ENCODE data around the gene CHMP4A. TPM values are rescaled to one million over a fixed set of nuclear protein-coding genes. Genes with fewer than 3 reads are reported as not detected.
"Not testable (repeated sequence)": the region's sequence is repeated elsewhere in the genome, so short reads cannot be mapped to it uniquely, and the experiment has no call there.

CHMP4A gene
- total RNA-seq, 2 experiments from 2014 or later, result 54.4 to 58.9 TPM

DNA sequence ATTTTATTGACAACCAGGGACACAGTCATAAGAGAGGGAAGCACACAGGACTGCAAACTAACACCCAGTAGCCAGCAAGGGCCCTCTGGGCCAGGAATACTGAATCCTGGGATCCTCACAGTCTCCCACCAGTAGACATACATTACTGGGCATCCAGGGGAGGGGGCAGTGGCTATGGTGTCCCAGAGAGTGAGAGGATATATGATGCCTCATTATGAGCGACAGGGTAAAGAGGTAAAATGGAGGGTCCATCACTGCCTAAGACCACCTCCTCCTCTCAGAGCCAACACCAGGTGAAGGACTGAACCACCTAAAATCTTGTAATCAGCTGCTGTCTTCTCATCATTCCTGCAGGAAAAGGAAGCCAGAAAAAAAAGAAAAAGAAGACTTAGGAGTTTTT, 3.6 kb upstream of the CHMP4A start:
- not testable (repeated sequence) for DNase-seq, H3K4me3 Mint-ChIP-seq, H3K27me3 Mint-ChIP-seq, H3K9me3 Mint-ChIP-seq, H3K27ac Mint-ChIP-seq
- Mint-ChIP-seq H3K36me3 (peaks cover 24% of the 10 kb centered on the region), H3K4me1 (peaks cover 31% of the 10 kb centered on the region)

DNA sequence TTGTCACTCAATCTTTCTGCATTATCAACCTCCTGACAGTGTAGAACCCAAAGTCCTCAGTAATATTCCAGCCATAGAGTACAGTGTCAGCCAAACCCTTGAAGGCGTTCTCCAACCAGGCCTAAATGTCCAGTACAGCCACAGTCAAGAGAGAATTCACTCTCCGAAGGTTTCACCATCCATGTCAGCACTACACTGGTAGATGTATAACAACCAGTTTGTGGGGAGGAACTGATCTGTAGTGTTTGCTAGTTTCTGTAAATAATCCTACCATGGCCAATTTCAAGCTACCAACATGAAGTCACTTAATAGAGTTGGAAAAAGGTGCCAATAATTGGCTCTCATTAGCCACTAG, 3.0 kb upstream of the CHMP4A start:
- H3K9me3 Mint-ChIP-seq, result no peaks in the 10 kb centered on the region
- DNase-seq, result no peak

DNA sequence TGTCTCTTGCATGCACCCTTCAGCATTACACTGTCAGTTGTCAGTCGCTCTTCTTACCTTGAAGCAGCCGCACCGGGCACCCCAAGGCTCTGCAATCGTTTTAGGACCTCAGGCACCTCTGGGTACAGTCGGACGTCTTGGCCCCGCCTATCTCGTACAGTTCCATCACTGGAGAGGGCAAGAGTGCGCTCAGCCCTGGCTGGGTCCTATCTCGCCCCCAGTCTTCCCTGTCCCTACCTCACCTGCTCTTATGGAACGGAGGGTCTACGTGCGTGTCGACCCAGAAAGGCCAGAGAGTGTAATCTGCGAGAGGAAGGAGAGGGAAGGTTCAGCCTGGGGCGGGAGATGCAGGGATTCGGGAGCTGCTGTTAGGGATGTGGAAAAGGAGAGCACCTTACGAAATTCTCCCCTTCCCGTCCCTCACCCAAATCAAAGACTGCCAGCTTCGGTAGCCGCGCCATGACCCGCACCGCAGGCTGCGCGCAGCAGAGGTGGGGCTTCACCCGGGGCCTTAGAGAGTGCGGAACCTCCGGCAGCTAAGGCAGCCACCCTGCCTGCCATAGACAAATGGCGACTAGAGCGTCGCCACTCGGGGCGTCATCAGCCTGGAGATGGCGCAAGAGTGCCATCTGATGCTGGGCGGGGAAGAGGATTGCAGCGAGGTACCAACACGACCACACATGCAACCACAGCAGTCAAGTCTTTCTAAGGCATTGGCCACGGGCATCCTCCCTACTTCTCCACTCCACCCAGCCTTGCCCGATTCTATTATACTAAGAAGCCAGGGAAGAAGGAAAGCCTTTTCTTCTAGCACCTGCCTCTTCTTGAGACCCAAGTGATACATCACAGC, 2.4 kb upstream of the CHMP4A start, which contains the start of gene MDP1:
Gene MDP1 (minus strand): TSS at position 572 of the 850 bp plus-strand sequence. CDS start 111 bp downstream, at position 461.
- Mint-ChIP-seq H3K27me3 (peaks cover 3% of the 10 kb centered on the region), H3K4me1 (peaks cover 36% of the 10 kb centered on the region), H3K36me3 (peaks cover 33% of the 10 kb centered on the region), H3K9me3 (no peaks in the 10 kb centered on the region), H3K27ac (peak within 1 kb of the TSS; percentile 97), H3K4me3 (peak within 1 kb of the TSS; percentile 90)
- peak; percentile 85 for DNase-seq

More for the DNA sequence above, 3.0 kb upstream of the CHMP4A start:
- H3K27me3 Mint-ChIP-seq, result peaks cover 3% of the 10 kb centered on the region
- peak overlapping the region; percentile 90 for H3K4me3 Mint-ChIP-seq
- peak overlapping the region; percentile 97 for H3K27ac Mint-ChIP-seq
- peaks cover 35% of the 10 kb centered on the region for H3K4me1 Mint-ChIP-seq
- peaks cover 29% of the 10 kb centered on the region for H3K36me3 Mint-ChIP-seq

DNA sequence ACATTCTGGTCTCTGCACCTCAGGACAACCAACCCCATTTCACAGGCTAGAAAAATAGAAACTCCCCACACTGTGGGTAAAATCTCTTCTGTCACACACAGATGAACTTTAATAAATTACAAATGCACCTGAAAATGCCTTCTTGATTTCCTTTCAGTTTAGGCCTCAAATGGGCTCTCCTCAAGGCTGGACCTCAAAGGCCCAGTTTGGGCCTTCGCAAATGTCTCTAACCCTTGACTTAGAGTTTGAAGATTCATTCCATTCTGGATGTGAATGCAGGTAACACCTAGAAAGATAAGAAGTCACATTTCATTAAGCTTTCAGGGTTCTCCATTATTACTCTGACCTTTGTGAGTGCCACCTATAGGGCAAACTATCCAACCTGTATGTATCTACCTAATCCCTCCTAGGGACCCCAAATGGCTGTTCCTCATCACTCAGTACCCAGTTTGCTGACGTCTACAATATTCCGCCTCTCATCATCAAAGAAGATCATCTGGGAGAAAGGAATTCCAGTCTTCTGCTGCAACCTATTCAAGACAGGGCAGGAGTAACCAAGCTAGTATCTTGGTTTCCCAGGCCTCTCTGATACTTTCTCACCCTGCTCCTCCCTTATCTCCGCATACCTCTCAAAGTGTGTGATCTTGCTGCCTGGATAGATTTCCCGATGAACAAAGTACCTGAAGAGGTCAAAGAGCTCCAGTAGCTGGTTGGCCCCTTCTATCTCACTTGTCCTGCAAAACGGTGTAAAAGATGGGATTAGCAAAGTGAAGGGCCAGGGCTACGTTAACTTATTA, 776 bp upstream of the CHMP4A start:
- peak overlapping the region; percentile 88 for H3K4me3 Mint-ChIP-seq
- DNase-seq, result no peak
- no peaks in the 10 kb centered on the region for H3K9me3 Mint-ChIP-seq
- peaks cover 38% of the 10 kb centered on the region for H3K4me1 Mint-ChIP-seq
- H3K36me3 Mint-ChIP-seq, result peaks cover 40% of the 10 kb centered on the region
- H3K27me3 Mint-ChIP-seq, result peaks cover 3% of the 10 kb centered on the region
- H3K27ac Mint-ChIP-seq, result peak overlapping the region; percentile 96

DNA sequence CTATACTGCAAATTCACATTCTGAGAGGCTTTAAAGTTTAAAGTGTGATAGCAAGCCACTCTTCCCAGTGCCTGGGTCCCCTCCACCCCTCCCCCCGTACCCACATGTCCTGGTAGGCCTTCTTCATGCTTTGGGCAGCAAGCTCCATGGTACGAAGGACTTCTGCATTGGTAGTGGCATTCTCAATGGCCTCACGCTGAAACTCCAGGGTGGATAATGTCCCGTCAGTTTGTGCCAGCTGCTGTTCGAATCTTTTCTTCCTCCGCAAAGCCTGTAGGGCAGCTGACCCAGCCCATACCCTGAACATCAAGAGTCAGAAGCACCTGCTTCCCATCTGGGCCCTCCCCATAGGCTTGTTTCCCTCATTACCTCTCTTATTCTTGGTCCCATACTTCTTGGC, 2.0 kb downstream of the CHMP4A start:
- peaks cover 54% of the 10 kb centered on the region for H3K36me3 Mint-ChIP-seq
- peaks cover 45% of the 10 kb centered on the region for H3K4me1 Mint-ChIP-seq
- no peak overlapping the region for H3K27ac Mint-ChIP-seq
- H3K9me3 Mint-ChIP-seq, result no peaks in the 10 kb centered on the region
- peaks cover 3% of the 10 kb centered on the region for H3K27me3 Mint-ChIP-seq
- no peak for DNase-seq
- no peak overlapping the region for H3K4me3 Mint-ChIP-seq

DNA sequence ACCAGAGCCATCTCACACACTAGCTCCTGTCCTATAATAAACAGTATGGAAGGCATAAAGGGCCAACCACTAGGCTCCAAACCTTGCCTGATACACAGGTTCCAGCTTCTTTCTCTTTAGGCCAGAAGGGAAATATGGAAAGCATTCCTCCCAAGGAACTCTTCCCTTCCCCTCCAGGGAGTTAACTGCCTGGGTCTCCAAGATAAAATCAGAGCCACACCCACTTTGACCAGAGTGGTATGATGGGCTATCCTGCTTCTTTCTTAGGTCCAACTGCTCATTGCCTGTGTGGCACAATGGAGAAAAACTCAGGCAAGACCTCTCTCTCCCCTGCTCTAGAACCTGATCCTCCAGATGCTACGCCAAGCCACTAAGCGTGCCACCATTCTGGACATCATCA, 5.7 kb downstream of the CHMP4A start:
- Mint-ChIP-seq H3K4me3 (no peak overlapping the region), H3K9me3 (peaks cover 5% of the 10 kb centered on the region), H3K4me1 (peaks cover 26% of the 10 kb centered on the region), H3K27me3 (no peaks in the 10 kb centered on the region), H3K36me3 (peaks cover 70% of the 10 kb centered on the region), H3K27ac (peak overlapping the region; percentile 7)
- DNase-seq, result no peak

DNA sequence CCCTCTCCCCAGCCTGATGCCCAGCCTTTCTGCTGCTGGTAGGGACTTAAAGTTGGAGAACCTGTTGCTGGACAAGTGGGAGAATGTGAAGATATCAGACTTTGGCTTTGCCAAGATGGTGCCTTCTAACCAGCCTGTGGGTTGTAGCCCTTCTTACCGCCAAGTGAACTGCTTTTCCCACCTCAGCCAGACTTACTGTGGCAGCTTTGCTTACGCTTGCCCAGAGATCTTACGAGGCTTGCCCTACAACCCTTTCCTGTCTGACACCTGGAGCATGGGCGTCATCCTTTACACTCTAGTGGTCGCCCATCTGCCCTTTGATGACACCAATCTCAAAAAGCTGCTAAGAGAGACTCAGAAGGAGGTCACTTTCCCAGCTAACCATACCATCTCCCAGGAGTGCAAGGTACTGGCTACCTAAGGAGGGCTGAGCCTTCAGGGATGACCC, 6.2 kb downstream of the CHMP4A start:
- Mint-ChIP-seq H3K4me3 (no peak overlapping the region), H3K4me1 (peaks cover 24% of the 10 kb centered on the region), H3K9me3 (peaks cover 8% of the 10 kb centered on the region), H3K27me3 (no peaks in the 10 kb centered on the region), H3K27ac (peak overlapping the region; percentile 18), H3K36me3 (peaks cover 71% of the 10 kb centered on the region)
- no peak for DNase-seq

DNA sequence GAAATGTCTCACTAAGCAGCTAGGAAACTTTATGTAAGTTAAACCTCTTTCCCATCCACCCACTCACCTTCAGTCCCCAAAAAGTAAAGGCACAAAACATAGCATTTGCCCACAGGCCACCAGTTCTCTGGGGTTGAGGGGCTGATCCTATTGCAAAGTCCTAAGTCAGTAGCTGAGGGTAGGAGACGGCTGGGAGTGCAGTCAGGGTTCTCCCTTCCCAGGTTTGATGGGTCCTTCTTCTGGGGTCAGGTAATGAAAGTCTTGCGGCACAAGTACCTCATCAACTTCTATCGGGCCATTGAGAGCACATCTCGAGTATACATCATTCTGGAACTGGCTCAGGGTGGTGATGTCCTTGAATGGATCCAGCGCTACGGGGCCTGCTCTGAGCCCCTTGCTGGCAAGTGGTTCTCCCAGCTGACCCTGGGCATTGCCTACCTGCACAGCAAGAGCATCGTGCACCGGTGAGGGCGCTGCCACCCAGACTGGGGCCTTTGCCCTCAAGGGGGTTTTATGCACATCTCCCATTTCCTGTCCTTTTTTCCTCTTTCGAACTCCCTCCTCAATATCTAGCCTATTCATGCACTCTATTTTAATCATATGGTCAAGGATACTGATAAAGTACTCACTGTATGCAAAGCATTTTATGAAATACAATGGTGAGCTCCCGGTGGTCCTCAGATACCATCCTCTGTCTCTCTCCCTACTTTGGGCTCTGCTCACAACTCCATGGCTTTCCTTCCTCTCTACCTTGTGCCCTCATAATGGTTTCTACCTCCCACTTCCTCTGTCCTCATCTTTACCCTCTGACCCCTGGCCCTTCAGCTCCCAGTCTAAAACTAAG, 6.8 kb downstream of the CHMP4A start:
- H3K27ac Mint-ChIP-seq, result peak overlapping the region; percentile 18
- H3K4me1 Mint-ChIP-seq, result peaks cover 21% of the 10 kb centered on the region
- no peak overlapping the region for H3K4me3 Mint-ChIP-seq
- peaks cover 71% of the 10 kb centered on the region for H3K36me3 Mint-ChIP-seq
- no peak for DNase-seq
- H3K27me3 Mint-ChIP-seq, result no peaks in the 10 kb centered on the region
- peaks cover 12% of the 10 kb centered on the region for H3K9me3 Mint-ChIP-seq

DNA sequence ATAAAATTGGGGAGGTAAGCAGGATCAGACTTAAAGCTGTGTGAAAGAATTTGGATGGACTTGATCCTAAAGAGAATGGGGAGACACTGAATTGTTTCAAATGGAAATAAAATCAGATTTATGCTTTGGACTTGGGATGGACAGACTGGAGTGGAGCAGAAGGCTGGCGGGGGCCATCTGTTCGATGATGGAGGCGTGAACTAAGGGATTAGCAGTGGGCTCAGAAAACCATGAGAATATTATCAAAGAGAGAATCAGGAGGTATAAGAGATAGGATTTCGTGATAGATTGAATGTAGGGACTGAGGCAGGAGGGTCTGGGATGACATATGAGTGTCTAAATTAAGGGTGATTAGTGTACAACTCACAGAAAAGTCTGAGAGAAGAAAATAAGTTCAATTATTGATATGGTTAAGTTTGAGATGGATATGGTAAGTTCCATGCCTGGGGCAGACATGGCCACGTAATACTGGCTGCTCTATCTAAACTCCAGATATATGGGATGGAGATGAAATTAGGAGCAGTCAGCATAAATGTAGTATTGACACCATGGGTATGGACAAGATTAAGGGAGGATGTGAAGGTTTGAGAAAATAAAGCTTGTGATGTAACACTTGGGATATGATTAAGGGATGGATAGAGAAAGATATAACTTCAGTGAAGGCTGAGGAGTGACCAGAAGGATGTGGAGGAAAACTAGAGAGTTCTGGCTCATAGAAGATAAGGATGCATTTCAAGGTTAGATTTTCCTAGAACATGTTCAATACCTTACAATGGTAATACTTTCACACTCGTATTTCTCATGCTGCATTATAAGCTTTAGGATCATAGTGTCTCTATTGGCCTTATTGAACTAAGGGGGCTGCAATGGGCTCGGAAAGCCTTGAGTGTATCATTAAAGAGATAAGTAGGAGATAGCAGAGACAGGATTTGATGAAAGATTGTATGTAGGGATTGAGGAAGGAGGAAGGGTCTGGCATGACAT, 8.8 kb downstream of the CHMP4A start:
- peaks cover 14% of the 10 kb centered on the region for H3K9me3 Mint-ChIP-seq
- DNase-seq, result no peak
- H3K27ac Mint-ChIP-seq, result no peak overlapping the region
- H3K4me3 Mint-ChIP-seq, result no peak overlapping the region
- H3K4me1 Mint-ChIP-seq, result peaks cover 17% of the 10 kb centered on the region
- H3K27me3 Mint-ChIP-seq, result no peaks in the 10 kb centered on the region
- peaks cover 78% of the 10 kb centered on the region for H3K36me3 Mint-ChIP-seq

DNA sequence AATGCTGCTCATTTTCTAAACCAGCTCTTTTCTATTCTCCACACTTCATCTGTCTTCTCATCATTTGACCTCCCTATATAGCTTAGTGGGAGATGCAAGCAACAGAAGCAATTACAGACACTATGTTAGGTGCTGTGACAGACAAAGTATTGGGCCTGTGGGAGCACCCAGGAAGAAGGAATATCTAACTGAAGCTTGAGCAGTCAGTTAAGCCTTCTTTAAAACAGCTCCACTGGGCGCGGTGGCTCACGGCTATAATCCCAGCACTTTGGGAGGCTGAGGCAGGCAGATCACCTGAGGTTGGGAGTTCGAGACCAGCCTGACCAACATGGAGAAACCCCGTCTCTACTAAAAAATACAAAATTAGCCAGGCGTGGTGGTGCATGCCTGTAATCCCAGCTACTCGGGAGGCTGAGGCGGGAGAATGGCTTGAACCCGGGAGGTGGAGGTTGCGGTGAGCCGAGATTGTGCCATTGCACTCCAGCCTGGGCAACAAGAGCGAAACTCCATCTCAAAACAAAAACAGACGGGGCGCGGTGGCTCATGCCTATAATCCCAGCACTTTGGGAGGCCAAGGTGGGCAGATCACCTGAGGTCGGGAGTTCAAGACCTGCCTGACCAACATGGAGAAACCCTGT, 9.9 kb downstream of the CHMP4A start:
- H3K4me3 Mint-ChIP-seq, H3K27ac Mint-ChIP-seq, H3K27me3 Mint-ChIP-seq, DNase-seq: not testable (repeated sequence)
- Mint-ChIP-seq H3K36me3 (peaks cover 86% of the 10 kb centered on the region), H3K9me3 (peaks cover 15% of the 10 kb centered on the region), H3K4me1 (peaks cover 26% of the 10 kb centered on the region)

DNA sequence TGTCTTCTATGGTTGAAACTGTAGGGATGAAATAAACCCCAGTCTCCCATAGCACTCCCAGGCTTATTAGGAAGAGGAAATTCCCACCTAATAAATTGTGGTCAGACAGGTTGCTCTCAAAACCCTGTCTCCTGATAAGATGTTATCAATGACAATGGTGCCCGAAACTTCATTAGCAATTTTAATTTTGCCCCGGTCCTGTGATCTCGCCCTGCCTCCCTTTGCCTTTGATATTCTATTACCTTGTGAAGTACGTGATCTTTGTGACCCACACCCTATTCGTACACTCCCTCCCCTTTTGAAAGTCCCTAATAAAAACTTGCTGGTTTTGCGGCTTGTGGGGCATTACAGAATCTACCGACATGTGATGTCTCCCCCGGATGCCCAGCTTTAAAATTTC, 10.8 kb downstream of the CHMP4A start:
- H3K27ac Mint-ChIP-seq, DNase-seq, H3K4me3 Mint-ChIP-seq, H3K27me3 Mint-ChIP-seq: not testable (repeated sequence)
- Mint-ChIP-seq H3K36me3 (peaks cover 80% of the 10 kb centered on the region), H3K4me1 (peaks cover 28% of the 10 kb centered on the region), H3K9me3 (peaks cover 15% of the 10 kb centered on the region)

DNA sequence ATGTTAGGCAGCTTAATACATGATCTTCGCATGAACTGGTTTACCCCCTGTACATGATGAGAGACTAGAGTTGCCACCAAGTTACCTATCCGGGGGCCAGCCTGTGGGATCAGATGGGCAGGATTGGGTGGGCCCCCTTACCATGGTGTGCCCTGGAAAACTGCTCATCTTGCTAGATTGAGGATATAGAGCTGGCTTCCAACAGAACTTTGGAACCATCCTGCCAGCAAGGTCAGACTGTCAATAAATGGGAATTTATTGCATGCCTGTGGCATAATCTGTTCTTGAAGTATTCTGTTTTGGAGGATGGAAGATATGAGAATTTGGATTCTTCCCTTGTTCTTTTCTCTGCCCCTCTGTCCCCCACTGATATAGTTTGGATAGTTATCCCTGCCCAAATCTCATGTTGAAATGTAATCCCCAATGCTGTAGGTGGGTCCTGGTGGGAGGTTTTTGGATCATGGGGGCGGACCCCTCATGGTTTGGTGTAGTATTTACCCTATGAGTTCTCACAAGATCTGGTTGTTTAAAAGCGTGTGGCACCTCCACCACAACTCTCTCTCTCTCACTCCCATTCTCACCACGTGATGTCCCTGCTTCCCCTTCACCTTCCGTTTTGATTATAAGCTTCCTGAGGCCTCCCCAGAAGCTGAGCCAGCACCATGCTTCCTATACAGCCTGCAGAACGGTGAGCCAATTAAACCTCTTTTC, 14.3 kb downstream of the CHMP4A start:
- H3K27ac Mint-ChIP-seq, result peak overlapping the region; percentile 49
- peak overlapping the region; percentile 23 for H3K4me3 Mint-ChIP-seq
- no peak for DNase-seq
- peaks cover 63% of the 10 kb centered on the region for H3K36me3 Mint-ChIP-seq
- peaks cover 33% of the 10 kb centered on the region for H3K4me1 Mint-ChIP-seq
- no peaks in the 10 kb centered on the region for H3K27me3 Mint-ChIP-seq
- H3K9me3 Mint-ChIP-seq, result peaks cover 15% of the 10 kb centered on the region

DNA sequence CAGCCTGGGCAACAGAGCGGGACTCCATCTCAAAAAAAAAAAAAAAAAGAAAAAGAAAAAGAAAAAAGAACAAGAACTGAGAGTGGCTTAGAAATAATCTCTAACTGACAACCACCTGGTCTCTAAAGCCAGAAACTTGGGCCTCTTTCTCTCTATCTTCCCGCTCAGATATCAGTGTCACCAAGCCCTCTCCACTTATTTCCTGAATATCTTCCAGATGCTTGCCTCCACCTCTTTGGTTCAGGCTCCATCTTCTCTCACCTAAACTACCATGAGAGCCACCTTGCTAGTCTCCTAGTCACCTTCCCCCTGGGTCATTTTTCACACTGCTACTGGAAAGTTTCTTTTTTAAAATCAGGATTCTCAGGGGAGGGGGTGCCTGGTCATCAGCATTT, 16.2 kb downstream of the CHMP4A start:
- peak overlapping the region; percentile 96 for H3K27ac Mint-ChIP-seq
- H3K4me3 Mint-ChIP-seq, result peak overlapping the region; percentile 96
- DNase-seq, result no peak
- peaks cover 42% of the 10 kb centered on the region for H3K4me1 Mint-ChIP-seq
- H3K36me3 Mint-ChIP-seq, result peaks cover 52% of the 10 kb centered on the region
- H3K9me3 Mint-ChIP-seq, result peaks cover 6% of the 10 kb centered on the region
- H3K27me3 Mint-ChIP-seq, result no peaks in the 10 kb centered on the region
